Gastroesophageal sphincter (tissue), 3 donors: ENCODE measurements around the gene GAPVD1.

Experiments
- CTCF ChIP-seq, 4 experiments: fragments of 200-600 bp in 2 of 4; fragments of 450-650 bp in 2 of 4; sonication (generic) in 1 of 4; IDR thresholded peaks; one replicate each; pipeline ENCODE4 v1.5.1; 2017 to 2019; ENCODE audit warnings: antibody characterized with exemption in 4 of 4, mild to moderate bottlenecking in 2 of 4, moderate library complexity in 2 of 4
- EP300 ChIP-seq: sonication (generic); formaldehyde crosslinking; IDR thresholded peaks from one replicate; pipeline ENCODE4 v1.6.1; 2017; ENCODE audit warnings: antibody characterized with exemption, mild to moderate bottlenecking
- POLR2A ChIP-seq, 2 donors: fragments of 450-650 bp; IDR thresholded peaks; one replicate each; pipeline ENCODE4 v1.6.1; 2017; ENCODE audit warnings: antibody characterized with exemption in 2 of 2, mild to moderate bottlenecking in 2 of 2, moderate library complexity in 1 of 2
- POLR2AphosphoS5 ChIP-seq: sonication (generic); formaldehyde crosslinking; IDR thresholded peaks from one replicate; pipeline ENCODE4 v1.6.1; 2017; ENCODE audit warnings: antibody characterized with exemption

GRCh38 chr9:125296843-125297372, 35.3 kb downstream of the GAPVD1 start:
- TF ChIP-seq CTCF (IDR thresholded peaks at IDR 0.05) (no peak), POLR2A (IDR thresholded peaks at IDR 0.05) (no peak), EP300 (no peak), POLR2AphosphoS5 (no peak)
